Measurements from ENCODE around the gene SMCO4. TPM values are rescaled to one million over a fixed set of nuclear protein-coding genes. Genes with fewer than 3 reads are reported as not detected.
"Not testable (repeated sequence)": the region's sequence is repeated elsewhere in the genome, so short reads cannot be mapped to it uniquely, and the experiment has no call there.

SMCO4 gene
- total RNA-seq, 3 donors from 2014 or later = 37.5 to 75.4 (median 41.5) TPM

GRCh38 chr11:93467054-93467453 lies 76.1 kb downstream of the SMCO4 start:
- intact Hi-C loops (cut with DNase I, micrococcal nuclease) = no loop called here
- Histone ChIP-seq H3K9me3 (no peaks in the 10 kb centered on the region), H3K4me3 (no peak overlapping the region), H3K36me3 (ENCODE audit: low read depth) (no peaks in the 10 kb centered on the region), H3K4me1 (ENCODE audit: low read depth) (no peaks in the 10 kb centered on the region)
- ATAC-seq (no peak), DNase-seq (no peak)
- TF ChIP-seq, protein P1, sequence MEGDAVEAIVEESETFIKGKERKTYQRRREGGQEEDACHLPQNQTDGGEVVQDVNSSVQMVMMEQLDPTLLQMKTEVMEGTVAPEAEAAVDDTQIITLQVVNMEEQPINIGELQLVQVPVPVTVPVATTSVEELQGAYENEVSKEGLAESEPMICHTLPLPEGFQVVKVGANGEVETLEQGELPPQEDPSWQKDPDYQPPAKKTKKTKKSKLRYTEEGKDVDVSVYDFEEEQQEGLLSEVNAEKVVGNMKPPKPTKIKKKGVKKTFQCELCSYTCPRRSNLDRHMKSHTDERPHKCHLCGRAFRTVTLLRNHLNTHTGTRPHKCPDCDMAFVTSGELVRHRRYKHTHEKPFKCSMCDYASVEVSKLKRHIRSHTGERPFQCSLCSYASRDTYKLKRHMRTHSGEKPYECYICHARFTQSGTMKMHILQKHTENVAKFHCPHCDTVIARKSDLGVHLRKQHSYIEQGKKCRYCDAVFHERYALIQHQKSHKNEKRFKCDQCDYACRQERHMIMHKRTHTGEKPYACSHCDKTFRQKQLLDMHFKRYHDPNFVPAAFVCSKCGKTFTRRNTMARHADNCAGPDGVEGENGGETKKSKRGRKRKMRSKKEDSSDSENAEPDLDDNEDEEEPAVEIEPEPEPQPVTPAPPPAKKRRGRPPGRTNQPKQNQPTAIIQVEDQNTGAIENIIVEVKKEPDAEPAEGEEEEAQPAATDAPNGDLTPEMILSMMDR (IDR thresholded peaks at IDR 0.05) = no peak

DNA sequence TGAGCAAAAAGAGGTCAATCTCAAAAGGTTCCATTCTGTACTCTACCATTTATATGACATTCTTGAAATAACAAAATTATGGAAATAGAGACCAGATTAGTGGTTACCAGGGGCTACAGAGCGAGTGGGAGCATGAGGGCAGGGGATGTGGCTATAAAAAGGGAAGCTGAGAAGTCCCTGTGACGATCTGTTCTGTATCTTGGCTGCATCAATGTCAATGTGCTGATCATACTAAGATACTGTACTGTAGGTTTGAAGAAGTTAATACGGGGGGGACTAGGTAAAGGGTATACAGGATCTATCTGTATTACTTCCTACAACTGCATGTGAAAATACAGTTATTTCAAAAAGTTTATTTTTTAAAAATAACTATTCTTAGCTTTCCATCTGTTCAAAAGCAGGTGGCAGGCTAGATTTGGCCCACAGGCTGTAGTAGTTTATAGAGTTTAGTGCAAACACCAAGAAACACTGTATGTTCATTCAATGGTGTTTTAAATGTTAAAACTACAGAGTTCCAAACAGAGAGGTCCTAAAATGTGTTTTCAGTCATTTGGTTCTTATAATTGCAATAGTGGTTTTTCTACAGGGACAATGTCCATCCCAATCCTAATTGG lies 78.2 kb downstream of the SMCO4 start:
- no peak for DNase-seq
- no peaks in the 10 kb centered on the region for H3K36me3 ChIP-seq (ENCODE audit: low read depth)
- no peaks in the 10 kb centered on the region for H3K9me3 ChIP-seq
- TF ChIP-seq, protein P1 (IDR thresholded peaks at IDR 0.05) = no peak
- no peak overlapping the region for H3K4me3 ChIP-seq
- intact Hi-C loops (cut with DNase I, micrococcal nuclease) = no loop called here
- no peak for ATAC-seq
- no peaks in the 10 kb centered on the region for H3K4me1 ChIP-seq (ENCODE audit: low read depth)

DNA sequence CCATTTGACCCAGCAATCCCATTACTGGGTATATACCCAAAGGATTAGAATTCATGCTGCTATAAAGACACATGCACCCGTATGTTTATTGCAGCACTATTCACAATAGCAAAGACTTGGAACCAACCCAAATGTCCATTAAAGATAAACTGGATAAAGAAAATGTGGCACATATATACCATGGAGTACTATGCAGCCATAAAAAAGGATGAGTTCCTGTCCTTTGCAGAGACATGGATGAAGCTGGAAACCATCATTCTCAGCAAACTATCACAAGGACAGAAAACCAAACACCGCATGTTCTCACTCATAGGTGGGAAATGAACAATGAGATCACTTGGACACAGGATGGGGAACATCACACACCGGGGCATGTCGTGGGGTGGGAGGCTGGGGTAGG lies 79.5 kb downstream of the SMCO4 start:
- H3K9me3 ChIP-seq; DNase-seq; intact Hi-C loops (cut with DNase I, micrococcal nuclease): not testable (repeated sequence)

GRCh38 chr11:93458286-93458685 lies 84.9 kb downstream of the SMCO4 start:
- DNase-seq (no peak), ATAC-seq (no peak)
- H3K4me3 ChIP-seq = no peak overlapping the region
- no peaks in the 10 kb centered on the region for H3K9me3 ChIP-seq
- no peaks in the 10 kb centered on the region for H3K4me1 ChIP-seq (ENCODE audit: low read depth)
- intact Hi-C loops (cut with DNase I, micrococcal nuclease) = no loop called here
- H3K36me3 ChIP-seq (ENCODE audit: low read depth) = no peaks in the 10 kb centered on the region
- TF ChIP-seq, protein P1 (IDR thresholded peaks at IDR 0.05) = no peak

More for the DNA sequence above, 79.5 kb downstream of the SMCO4 start:
- H3K4me3 ChIP-seq; H3K4me1 ChIP-seq (ENCODE audit: low read depth); ATAC-seq; H3K36me3 ChIP-seq (ENCODE audit: low read depth): not testable (repeated sequence)

GRCh38 chr11:93444617-93445073 lies 98.5 kb downstream of the SMCO4 start:
- DNase-seq (peak in 2 of 3 donors; percentile 17 to 52), ATAC-seq (no peak)
- TF ChIP-seq, protein P1 (IDR thresholded peaks at IDR 0.05) = no peak
- no peaks in the 10 kb centered on the region for H3K36me3 ChIP-seq (ENCODE audit: low read depth)
- no peaks in the 10 kb centered on the region for H3K4me1 ChIP-seq (ENCODE audit: low read depth)
- intact Hi-C loops (cut with DNase I, micrococcal nuclease) = no loop called here
- H3K9me3 ChIP-seq = no peaks in the 10 kb centered on the region
- no peak overlapping the region for H3K4me3 ChIP-seq

- intact Hi-C loops (cut with DNase I, micrococcal nuclease); H3K4me3 ChIP-seq; ATAC-seq; DNase-seq; H3K9me3 ChIP-seq; H3K36me3 ChIP-seq (ENCODE audit: low read depth); H3K4me1 ChIP-seq (ENCODE audit: low read depth): not testable (repeated sequence)
Measured at GRCh38 chr11:93443232-93443631, 100.0 kb downstream of the SMCO4 start.

- DNase-seq = no peak
- no peaks in the 10 kb centered on the region for H3K4me1 ChIP-seq (ENCODE audit: low read depth)
- intact Hi-C loops (cut with DNase I, micrococcal nuclease) = no loop called here
- no peaks in the 10 kb centered on the region for H3K36me3 ChIP-seq (ENCODE audit: low read depth)
- no peaks in the 10 kb centered on the region for H3K9me3 ChIP-seq
- TF ChIP-seq, protein P1 (IDR thresholded peaks at IDR 0.05) = no peak
- no peak for ATAC-seq
- H3K4me3 ChIP-seq = no peak overlapping the region
Measured at GRCh38 chr11:93432247-93432646, 110.9 kb downstream of the SMCO4 start.
